ENCODE measurements around the gene SLC25A51. TPM values are rescaled to one million over a fixed set of nuclear protein-coding genes. Genes with fewer than 3 reads are reported as not detected.

Gene SLC25A51
- total RNA-seq, 1 experiment from 2014 or later = 40.8 TPM

DNA sequence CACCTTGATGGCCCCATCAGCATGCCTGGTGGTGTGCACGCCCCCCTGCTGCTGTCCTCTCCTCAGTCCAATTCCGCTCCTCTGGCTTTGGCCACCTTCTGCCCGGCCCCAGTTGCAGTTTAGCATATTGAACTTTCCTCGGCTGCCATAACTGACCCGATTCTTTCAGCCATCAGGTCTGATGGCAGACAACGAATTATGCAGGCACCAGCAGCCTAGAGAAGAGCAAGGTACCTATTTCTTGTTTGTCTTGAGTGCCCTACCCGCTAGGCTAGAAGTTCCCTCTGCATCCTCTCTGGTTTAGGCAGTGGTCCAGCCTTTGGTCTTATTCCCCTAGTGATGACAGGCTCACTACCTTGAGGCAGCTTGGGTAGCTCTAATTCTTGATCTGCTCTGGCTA, 43.0 kb upstream of the SLC25A51 start:
- intact Hi-C loops (cut with micrococcal nuclease; ENCODE audit: unreplicated experiment) = no loop called here
- CTCF ChIA-PET = no interaction called here
- Histone ChIP-seq H3K4me1 (ENCODE audit: insufficient read depth, low read length, poor library complexity, severe bottlenecking) (no peaks in the 10 kb centered on the region), H3K27ac (ENCODE audit: low read depth, low read length, poor library complexity, severe bottlenecking) (no peak overlapping the region), H3K4me3 (ENCODE audit: low read depth, low read length, poor library complexity, severe bottlenecking) (no peak overlapping the region), H3K36me3 (ENCODE audit: insufficient read depth, low read length, poor library complexity, severe bottlenecking) (peaks cover 5% of the 10 kb centered on the region), H3K9me3 (ENCODE audit: low read depth, low read length, poor library complexity, severe bottlenecking) (no peaks in the 10 kb centered on the region), H3K27me3 (replicated peaks; ENCODE audit: insufficient read depth, low read depth, low read length, poor library complexity) (no peaks in the 10 kb centered on the region)
- TF ChIP-seq, protein P1, sequence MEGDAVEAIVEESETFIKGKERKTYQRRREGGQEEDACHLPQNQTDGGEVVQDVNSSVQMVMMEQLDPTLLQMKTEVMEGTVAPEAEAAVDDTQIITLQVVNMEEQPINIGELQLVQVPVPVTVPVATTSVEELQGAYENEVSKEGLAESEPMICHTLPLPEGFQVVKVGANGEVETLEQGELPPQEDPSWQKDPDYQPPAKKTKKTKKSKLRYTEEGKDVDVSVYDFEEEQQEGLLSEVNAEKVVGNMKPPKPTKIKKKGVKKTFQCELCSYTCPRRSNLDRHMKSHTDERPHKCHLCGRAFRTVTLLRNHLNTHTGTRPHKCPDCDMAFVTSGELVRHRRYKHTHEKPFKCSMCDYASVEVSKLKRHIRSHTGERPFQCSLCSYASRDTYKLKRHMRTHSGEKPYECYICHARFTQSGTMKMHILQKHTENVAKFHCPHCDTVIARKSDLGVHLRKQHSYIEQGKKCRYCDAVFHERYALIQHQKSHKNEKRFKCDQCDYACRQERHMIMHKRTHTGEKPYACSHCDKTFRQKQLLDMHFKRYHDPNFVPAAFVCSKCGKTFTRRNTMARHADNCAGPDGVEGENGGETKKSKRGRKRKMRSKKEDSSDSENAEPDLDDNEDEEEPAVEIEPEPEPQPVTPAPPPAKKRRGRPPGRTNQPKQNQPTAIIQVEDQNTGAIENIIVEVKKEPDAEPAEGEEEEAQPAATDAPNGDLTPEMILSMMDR (conservative IDR thresholded peaks at IDR 0.05; ENCODE audit: low read depth, low read length) = no peak
- TF ChIP-seq EZH2 (IDR thresholded peaks at IDR 0.05; ENCODE audit: borderline replicate concordance, low read depth, low read length, poor library complexity, severe bottlenecking) = no peak
- no TSS peak for BruUV-seq (replicated peaks)
- POLR2A ChIA-PET (ENCODE audit: low non-redundant PET) = no interaction called here
- DNase-seq (ENCODE audit: low spot score) = no peak

DNA sequence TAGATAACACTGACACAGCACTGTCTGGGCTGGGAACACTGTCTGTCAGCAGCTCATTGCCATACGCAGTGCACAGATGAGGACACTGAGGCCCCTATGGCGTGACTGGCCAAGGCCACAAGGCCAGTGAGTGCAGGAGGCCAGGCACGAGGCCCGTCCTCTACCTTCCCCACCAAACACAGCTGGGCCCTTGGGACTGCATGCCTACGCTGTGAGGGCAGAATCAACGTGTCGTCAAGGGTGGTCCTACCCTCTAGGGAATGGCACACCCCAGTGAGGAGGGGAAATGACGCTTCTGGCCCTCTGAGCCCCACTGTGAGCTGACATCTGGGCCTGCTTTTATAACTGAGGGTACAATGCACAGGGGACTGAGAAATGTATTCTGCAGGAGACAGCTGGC, 42.1 kb upstream of the SLC25A51 start:
- POLR2A ChIA-PET (ENCODE audit: low non-redundant PET) = no interaction called here
- H3K4me3 ChIP-seq (ENCODE audit: low read depth, low read length, poor library complexity, severe bottlenecking) = no peak overlapping the region
- no peak for TF ChIP-seq EZH2 (IDR thresholded peaks at IDR 0.05; ENCODE audit: borderline replicate concordance, low read depth, low read length, poor library complexity, severe bottlenecking)
- TF ChIP-seq, protein P1 (conservative IDR thresholded peaks at IDR 0.05; ENCODE audit: low read depth, low read length) = no peak
- H3K9me3 ChIP-seq (ENCODE audit: low read depth, low read length, poor library complexity, severe bottlenecking) = no peaks in the 10 kb centered on the region
- CTCF ChIA-PET = no interaction called here
- intact Hi-C loops (cut with micrococcal nuclease; ENCODE audit: unreplicated experiment) = no loop called here
- no TSS peak for BruUV-seq (replicated peaks)
- no peak for DNase-seq (ENCODE audit: low spot score)
- no peaks in the 10 kb centered on the region for H3K27me3 ChIP-seq (replicated peaks; ENCODE audit: insufficient read depth, low read depth, low read length, poor library complexity)
- no peak overlapping the region for H3K27ac ChIP-seq (ENCODE audit: low read depth, low read length, poor library complexity, severe bottlenecking)
- peaks cover 5% of the 10 kb centered on the region for H3K36me3 ChIP-seq (ENCODE audit: insufficient read depth, low read length, poor library complexity, severe bottlenecking)
- H3K4me1 ChIP-seq (ENCODE audit: insufficient read depth, low read length, poor library complexity, severe bottlenecking) = no peaks in the 10 kb centered on the region

DNA sequence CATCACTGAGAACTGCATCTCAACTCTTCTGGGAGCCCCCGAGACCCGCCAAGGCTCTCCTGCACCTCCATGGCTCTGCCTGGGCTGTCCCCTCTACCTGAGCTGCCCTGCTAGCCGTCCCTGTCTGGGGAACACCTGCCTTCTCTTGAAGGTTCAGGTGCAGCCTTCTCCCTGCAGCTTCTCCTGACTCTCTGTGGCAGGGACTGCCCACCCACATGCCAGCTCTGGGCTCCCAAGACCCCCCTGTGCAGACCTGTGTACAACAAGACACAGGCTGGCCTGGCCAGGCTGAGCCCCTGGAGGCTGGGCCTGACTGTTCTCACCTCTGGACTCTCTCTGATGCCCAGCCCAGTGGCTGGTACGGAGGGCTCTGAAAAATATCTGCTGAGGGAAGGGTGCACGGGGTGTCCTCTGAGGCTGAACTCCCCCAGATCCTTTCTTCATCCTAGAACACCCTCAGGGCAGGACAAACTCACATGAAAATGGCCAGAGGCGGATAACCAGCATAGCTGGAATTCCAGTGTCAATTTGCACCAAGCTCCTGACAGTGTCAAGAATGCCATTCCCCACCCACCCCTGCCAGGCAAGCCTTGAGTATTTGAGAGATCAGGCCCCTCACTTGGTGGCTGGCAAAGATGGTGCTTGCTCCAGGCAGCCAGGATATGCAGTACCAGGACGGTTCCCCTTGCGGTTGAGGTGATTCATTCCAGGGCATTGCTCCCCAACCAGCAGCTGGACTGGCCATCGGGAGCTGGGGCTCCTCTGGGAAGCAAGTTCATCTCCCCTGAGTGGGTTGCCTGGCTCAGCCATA, 40.9 kb upstream of the SLC25A51 start:
- DNase-seq (ENCODE audit: low spot score) = no peak
- H3K27me3 ChIP-seq (replicated peaks; ENCODE audit: insufficient read depth, low read depth, low read length, poor library complexity) = no peaks in the 10 kb centered on the region
- TF ChIP-seq EZH2 (IDR thresholded peaks at IDR 0.05; ENCODE audit: borderline replicate concordance, low read depth, low read length, poor library complexity, severe bottlenecking) = no peak
- TF ChIP-seq, protein P1 (conservative IDR thresholded peaks at IDR 0.05; ENCODE audit: low read depth, low read length) = no peak
- peaks cover 5% of the 10 kb centered on the region for H3K36me3 ChIP-seq (ENCODE audit: insufficient read depth, low read length, poor library complexity, severe bottlenecking)
- ChIA-PET POLR2A (ENCODE audit: low non-redundant PET) (no interaction called here), CTCF (no interaction called here)
- intact Hi-C loops (cut with micrococcal nuclease; ENCODE audit: unreplicated experiment) = no loop called here
- no peak overlapping the region for H3K27ac ChIP-seq (ENCODE audit: low read depth, low read length, poor library complexity, severe bottlenecking)
- H3K9me3 ChIP-seq (ENCODE audit: low read depth, low read length, poor library complexity, severe bottlenecking) = no peaks in the 10 kb centered on the region
- no peak overlapping the region for H3K4me3 ChIP-seq (ENCODE audit: low read depth, low read length, poor library complexity, severe bottlenecking)
- BruUV-seq (replicated peaks) = no TSS peak
- H3K4me1 ChIP-seq (ENCODE audit: insufficient read depth, low read length, poor library complexity, severe bottlenecking) = no peaks in the 10 kb centered on the region

Measured in A673 (cell line).